ENCODE results near the gene MST1.
"Not testable (repeated sequence)": the region's sequence is repeated elsewhere in the genome, so short reads cannot be mapped to it uniquely, and the experiment has no call there.

MST1 gene

GRCh38 chr3:49700453-49701128 lies 11.3 kb upstream of the MST1 start:
- ATAC-seq = no peak

DNA sequence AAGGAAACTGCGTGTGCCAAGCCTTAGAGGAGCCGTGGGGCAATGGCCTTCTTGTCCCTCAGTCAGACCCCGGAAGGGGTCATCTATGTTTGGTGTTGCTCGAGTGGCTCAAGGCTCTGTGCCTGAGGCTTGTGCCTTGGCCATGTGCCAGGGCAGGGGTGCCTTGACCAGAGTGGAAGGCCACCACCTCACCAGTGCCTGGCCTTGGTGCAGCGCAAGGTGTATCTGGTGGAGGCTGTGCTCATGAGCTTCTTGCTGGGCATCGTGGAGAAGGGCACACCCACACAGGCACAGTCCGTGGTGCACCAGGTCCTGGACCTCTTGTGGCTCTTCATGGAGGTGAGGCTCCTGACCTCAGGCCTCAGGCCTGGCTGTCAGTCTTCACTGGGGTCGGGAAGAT lies 10.7 kb upstream of the MST1 start:
- no peak for ATAC-seq

DNA sequence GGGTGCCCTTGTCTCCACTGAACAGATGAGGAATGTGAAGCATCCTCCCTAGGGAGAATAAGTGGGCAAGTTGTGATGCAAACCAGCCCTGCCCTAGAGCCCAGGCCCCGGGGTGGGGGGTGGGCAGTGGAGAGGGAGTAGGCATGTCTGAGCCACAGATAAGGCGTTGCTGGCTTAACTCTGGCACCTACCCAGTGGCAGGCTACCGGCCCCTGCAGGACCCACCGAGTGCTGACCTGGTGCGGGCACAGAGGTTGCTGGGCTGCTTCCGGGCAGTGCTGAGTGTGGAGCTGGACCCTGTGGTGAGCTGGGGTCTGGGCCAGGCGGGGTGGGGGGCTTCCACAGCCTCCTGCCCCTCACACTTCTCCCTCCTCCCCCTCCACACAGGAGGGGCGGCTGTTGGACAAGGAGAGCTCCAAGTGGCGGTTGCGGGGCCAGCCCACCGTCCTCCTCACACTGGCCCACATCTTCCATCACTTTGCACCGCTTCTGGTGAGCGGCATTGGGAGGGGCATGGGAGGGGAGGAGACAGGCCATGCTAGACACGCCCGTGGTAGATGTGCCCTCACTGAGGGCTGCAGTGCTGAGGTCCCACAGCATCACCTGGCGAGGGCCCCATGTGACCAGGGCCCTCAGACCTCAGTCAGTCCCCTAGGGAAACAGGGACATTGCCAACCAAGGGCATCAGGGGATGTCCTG lies 10.2 kb upstream of the MST1 start:
- no peak for ATAC-seq

GRCh38 chr3:49695350-49696015 lies 6.2 kb upstream of the MST1 start:
- not testable (repeated sequence) for ATAC-seq

- not testable (repeated sequence) for ATAC-seq
Observed at GRCh38 chr3:49694409-49695070, 5.3 kb upstream of the MST1 start.

GRCh38 chr3:49691481-49691880 lies 2.2 kb upstream of the MST1 start:
- ATAC-seq = not testable (repeated sequence)

DNA sequence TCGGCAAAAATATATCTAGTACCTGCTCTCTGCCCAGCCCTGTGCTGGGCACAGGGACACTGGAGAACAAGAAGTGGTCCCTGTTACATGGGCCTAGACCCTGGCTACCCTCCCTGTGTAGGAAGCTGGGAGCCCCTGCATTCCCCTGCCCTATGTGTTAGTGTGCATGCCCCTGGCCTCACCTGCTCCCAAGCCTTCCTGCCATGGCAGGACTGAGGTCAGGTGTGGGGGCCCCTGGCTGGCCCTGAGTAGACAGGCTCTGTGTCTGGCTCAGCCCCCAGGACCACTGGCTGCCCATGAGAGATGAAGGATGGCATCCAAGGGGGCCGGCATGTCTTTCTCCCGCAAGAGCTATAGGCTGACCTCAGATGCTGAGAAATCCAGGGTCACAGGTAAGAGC lies 1.6 kb upstream of the MST1 start:
- not testable (repeated sequence) for ATAC-seq

GRCh38 chr3:49689908-49690624 lies 792 bp upstream of the MST1 start:
- not testable (repeated sequence) for ATAC-seq

DNA sequence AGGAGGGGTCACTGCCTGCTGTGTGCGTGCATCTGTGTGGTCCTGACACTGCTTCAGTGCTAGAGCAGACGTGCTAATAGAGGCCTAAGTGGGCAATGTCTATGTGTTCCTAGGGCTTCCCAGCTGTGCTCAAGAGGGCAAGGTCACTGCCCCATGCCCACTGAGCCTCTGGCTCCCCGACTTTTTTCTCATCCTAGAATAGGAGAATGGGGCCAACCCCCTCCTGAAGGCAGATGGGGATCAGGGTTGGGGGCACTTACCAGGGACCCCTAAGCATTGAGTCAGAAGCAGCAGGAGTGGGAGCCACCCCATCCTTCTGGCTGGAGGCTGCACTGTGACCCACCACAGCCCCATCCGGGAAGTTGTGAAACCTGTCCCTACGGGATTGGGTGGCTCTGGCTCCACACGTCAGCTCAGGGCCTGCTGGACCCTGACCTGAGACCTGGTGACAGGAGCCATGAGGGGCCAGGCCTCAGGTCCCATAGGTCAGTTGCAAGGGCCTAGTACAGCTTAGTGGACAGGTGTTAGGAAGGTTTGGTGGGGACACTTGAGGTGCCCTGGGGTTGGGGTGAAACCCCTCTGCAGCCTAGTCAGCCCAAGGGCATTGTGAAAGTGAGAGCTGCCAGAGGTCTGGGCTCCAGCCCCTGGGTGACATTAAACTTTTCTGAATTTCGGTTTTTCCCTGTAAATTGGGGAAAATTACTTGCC lies 782 bp downstream of the MST1 start:
- ATAC-seq = not testable (repeated sequence)

DNA sequence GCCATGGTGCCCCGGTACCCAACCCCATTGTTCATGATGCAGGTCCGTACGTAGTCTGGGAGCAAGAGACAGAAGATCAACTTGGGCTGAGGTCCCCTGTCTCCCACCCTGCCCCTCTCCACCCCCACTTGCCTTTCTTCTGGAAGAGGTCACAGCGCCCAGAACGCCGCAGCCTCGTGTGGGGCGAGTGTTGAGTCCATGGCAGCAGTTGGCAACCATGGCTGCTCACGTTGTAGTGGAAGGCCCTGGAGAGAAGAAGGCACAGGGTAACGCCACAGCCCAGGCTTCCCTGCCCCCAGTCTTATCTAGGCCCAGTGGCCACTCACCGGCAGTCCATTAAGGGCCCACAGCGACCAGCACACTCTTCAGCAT lies 1.9 kb downstream of the MST1 start:
- ATAC-seq = not testable (repeated sequence)

DNA sequence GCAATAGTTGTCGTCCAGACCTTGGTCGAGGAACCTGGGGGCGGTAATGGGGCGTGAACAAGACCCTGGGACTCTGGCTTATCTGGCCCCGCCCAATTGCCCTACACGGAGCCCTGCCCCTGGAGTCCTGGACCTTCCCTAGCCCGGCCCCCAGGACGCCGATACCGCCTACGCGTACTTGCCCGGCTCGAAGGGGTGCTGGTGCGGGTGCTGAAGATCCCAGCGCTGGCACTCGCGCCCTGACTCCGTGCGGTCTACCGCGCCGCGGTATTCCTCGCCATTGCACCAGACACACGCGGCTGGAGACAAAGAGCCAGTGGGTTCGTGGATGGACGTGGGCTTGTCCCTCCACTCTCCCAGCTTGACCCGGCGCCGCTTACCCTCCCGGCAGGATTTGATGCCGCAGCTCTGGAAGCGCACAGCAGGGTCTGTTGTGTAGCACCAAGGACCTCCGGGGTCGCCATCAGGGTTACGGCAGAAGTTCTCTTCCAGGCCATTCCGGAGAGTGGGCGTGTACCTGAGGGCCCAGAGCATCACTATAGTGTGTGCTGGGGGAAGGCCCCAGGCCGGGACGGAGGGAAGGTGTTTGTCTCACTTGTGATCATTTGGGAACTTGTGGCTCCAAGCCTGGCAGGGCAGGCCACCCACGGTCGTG lies 2.4 kb downstream of the MST1 start:
- peak; percentile 19 to 26 for ATAC-seq

- peak; percentile 12 to 15 for ATAC-seq
Observed at GRCh38 chr3:49686346-49686745, 2.9 kb downstream of the MST1 start.

DNA sequence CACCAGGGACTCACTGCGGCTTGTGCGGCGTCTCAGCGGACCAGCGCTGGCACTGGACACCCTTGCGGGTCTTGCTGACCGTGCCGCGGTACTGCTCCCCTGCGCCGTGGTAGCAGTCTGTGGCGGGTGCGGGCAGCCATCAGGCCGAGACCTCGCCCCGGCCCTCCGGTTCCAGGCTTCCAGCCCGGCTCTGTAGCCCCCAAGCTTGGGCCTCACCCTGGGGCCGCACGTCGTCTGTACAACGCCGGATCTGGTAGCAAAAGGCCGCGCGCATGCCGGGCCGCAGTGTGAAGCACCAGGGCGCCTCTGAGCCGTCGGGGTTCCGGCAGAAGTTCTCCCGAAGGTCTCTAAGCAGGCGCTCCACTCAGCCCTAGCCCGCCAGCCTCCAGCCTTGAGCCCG lies 3.4 kb downstream of the MST1 start:
- peak in 1 of 2 donors; percentile 2 for ATAC-seq

DNA sequence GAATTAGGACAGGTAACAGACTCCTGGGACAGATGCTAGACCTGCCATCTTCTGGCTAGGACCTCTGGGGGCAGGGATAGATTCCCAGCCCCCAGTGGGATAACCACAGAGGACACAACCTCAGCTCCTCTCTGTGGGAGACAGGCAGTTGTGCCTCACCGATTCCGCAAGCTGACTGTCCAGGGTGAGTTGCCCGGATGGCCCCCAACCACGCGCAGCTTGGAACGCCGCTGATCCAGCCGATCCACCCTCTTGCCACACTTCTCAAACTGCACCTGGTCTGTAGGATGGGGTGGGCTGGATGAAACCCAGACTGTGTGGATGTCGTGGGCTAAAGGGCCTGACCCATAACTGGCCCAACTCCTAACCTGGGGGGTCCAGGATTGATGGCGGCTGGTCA lies 4.2 kb downstream of the MST1 start:
- not testable (repeated sequence) for ATAC-seq

- ATAC-seq = not testable (repeated sequence)
Observed at GRCh38 chr3:49684453-49684852, 4.8 kb downstream of the MST1 start.

DNA sequence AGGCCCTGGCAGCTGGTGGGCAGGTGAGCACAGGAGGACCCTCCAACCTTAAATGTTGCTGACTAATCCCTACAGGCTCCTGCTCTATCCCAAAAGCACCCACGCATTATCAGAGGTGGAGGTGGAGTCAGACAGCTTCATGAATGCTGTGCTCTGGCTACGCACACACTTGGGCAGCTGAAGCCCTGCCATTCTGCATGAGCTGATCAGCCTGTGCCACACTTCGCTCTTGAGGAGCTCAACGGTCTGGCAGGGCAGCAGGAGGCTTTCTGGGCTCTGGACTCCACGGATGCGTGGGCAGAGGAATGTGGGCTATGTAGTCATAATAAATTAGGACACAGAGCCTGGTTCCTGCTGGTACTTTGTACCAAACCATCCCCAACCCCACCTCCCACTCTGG lies 6.1 kb downstream of the MST1 start:
- no peak for ATAC-seq

- no peak for ATAC-seq
Observed at GRCh38 chr3:49681543-49681942, 7.7 kb downstream of the MST1 start.

DNA sequence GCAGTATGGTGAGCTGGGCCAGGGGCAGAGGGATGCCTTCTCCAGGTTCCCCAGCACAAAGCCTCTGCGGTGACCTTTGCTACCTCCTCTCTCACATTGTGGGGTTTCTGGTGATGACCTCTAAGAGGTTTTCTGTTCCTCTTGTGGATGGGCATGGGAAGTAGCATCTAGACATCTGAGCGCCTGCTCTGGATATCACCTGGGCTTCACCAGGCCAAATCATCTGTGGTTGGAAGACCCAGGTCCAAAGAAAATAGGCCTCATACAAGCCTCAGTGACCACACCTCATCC lies 8.1 kb downstream of the MST1 start:
- no peak for ATAC-seq

GRCh38 chr3:49680493-49681231 lies 8.6 kb downstream of the MST1 start:
- ATAC-seq = no peak

- ATAC-seq = no peak
Observed at GRCh38 chr3:49675912-49676311, 13.4 kb downstream of the MST1 start.

GRCh38 chr3:49674497-49674983 lies 14.7 kb downstream of the MST1 start:
- peak; percentile 1 to 2 for ATAC-seq
